HG03442 (cell line): Measurements from ENCODE around the gene BEX3.
"Not testable (repeated sequence)": the region's sequence is repeated elsewhere in the genome, so short reads cannot be mapped to it uniquely, and the experiment has no call there.

ENCODE experiments used
- ATAC-seq: cut with Tn5 transposase; IDR thresholded peaks from one replicate; pipeline ENCODE4 v1.9.1; 2021; ENCODE audit warnings: mild to moderate bottlenecking, moderate library complexity; ENCODE audit not compliant: unreplicated experiment

Gene BEX3

GRCh38 chrX:103376118-103376978 lies at the start of gene BEX3:
Gene BEX3 (plus strand): TSS chrX:103376538. CDS start chrX:103377522, 984 bp downstream.
- ATAC-seq = no peak

GRCh38 chrX:103329991-103330390 lies 46.3 kb upstream of the BEX3 start, which contains the start of gene TCEAL7:
Gene TCEAL7 (plus strand): TSS chrX:103330239. CDS start chrX:103331404, 1,165 bp downstream.
- no peak for ATAC-seq

DNA sequence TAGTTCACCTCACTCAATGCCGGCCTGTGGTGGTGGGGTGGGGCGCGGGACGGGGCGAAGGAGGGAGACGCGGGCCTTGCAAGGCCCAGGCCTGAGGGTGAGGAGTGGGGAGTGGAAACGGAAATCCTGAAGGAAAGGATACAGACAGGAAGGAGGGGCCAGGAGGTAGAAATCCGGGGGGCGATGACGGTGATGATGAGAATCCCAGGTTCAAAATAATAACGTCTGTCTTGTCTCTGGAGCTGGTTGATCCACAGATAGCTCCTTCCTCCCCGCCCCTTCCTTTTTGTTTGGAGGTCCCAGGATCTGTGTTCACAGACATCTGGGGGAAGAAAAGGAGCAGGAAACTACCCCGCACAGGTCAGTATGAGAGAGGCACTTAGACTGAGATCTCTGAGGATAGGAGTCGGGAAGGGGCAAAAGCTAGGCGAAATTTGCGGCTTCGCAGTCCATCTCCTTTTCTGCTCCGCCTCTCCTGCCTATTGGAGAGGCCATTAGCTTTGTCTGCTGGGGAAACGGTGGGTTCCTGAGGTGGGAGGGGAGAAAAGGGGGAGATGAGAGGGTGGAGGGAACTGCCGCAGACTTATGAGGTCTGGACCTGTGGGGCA lies 45.6 kb upstream of the BEX3 start:
- ATAC-seq = no peak

DNA sequence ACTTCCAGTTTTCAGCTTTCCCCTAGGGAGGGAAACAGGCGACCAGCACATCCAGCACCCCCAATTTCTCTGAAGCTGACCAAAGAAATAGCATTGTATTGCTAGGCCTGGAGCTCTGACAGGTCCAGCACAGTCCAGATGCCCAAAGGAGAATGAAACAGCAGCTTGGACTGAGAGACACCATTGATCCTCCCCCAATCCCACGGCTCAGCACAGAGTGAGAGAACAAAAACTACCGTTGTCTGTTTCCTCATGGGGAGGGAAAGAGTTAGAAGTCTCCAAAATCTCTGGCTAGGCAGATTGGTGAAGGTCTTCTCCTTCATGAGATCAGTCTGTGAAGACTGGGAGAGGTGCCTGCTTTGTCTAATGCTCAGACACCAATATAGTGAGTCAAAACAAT lies 37.7 kb upstream of the BEX3 start:
- no peak for ATAC-seq

- ATAC-seq = no peak
Measured at GRCh38 chrX:103343105-103343504, 33.2 kb upstream of the BEX3 start.

DNA sequence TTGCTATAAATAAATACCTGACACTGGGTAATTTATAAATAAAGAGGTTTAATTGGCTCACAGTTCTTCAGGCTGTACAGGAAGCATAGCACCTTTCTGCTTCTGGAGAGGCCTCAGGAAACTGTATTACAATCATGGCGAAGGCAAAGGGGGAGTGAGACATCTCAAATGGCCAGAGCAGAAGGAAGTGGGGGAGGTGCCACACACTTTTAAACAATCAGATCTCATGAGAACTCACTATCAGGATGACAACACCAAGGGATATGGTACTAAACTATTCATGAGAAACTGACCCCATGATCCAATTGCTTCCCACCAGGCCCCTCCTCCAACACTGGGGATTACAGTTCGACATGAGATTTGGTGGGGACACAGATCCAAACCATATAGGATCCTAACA lies 31.7 kb upstream of the BEX3 start:
- no peak for ATAC-seq

DNA sequence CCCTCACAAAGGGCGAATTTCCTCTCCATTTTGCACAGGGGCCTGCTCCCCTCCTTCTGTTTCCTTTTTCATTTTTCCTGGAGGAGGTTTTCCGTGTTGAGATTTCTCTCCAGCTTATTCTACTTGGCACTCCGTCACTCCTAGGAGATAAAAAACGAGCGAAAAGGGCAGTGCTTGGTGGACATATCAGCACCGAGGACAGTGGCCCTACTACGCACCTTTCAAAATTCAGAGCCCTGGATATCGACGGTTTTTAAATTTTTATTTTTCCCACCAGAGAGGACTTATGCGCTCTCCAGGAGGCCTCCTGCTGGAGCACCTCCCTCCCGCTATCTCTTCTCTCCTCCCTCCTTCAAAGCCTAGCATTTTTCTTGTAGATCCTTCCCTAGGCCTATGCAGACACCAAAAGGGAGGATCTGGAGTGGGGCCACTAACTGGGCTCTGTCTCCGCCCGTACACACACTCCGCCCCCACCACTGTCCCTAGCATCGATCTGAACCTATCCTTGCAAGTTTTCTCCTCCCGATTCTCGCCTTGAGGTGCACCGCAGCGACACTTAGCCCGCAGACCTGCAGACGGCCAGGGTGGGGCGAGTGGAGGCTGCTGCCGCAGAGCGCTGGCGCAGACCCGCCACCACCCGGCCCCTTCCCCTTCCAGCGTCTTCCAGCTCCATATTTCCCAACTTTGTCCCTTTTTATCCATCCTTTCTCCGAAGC lies 28.5 kb upstream of the BEX3 start:
- ATAC-seq = no peak

DNA sequence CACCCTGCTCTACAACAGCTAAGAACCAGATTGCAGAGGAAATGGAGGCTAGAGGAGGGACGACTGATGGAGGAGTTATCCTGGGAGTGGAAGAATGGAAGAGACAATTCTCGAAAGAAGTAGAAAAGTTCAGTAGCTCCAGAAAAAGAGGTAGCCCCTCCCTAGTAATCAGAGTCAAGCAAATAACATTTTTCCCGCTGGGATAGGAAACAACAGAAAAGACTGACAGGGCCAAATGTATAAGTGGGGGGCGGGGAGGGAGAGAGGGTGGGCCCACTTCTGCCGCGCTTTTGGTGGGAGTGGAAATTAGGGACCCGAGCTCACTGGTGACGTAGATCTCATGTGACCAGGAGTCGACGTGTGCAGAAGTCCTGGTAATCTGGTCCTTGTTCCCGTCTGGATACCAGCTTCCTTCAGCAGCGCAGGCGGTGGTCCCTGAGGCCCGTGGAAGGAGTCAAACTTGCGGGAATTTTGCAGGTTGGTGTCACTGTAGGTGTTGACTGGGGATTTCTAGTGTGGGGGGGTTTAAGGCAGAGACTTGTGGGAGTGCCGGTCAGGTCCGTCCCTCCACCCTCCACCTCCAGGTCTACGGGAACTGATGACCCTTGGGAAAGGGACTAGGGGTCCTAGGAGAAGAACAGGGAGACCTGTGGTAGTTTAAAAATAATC lies 20.1 kb upstream of the BEX3 start, which contains the start of gene TCEAL9:
TSS of gene TCEAL9 (plus strand) at position 377 of the 669 bp plus-strand sequence. CDS start 1,179 bp downstream, outside the sequence.
- ATAC-seq = no peak

DNA sequence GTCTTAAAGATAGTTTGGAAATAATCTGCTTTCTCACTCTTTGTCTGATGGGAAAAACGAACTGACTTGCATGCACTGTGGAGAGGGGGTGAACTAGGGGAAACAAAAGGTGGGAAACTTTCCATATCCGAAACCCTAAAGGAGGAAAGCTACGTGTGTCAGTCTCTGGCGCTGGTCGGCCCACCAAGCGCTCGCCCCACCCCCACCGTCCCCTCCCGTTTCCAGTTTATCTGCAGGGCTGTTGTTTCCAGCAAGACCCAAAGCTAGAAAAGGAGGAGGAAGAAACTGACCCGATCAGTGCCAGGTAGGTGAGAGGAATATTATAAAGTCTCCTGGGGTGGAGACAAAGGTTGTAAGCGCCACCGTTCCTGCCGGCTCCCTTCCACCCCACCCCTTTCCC lies 19.5 kb upstream of the BEX3 start:
- ATAC-seq = no peak

DNA sequence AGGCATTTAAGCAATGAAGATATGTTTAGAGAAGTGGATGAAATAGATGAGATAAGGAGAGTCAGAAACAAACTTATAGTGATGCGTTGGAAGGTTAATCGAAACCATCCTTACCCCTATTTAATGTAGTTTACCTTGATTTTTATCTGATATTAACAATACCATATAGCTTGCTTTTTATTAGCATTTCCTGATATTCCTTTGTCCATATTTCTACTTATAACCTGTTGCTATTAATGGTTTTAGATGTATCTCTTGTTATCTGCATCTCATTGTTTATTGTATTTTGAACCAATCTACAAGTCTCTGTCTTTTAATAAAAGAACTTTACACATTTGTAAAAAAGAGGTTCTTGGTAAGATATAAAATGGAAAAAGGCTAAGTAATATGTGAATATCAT lies 18.5 kb upstream of the BEX3 start:
- ATAC-seq = no peak

- ATAC-seq = not testable (repeated sequence)
Measured at GRCh38 chrX:103359605-103360004, 16.7 kb upstream of the BEX3 start.

GRCh38 chrX:103360092-103360491 lies 16.2 kb upstream of the BEX3 start:
- ATAC-seq = no peak

- ATAC-seq = no peak
Measured at GRCh38 chrX:103360916-103361315, 15.4 kb upstream of the BEX3 start.

GRCh38 chrX:103361798-103362197 lies 14.5 kb upstream of the BEX3 start:
- no peak for ATAC-seq

GRCh38 chrX:103362474-103362873 lies 13.9 kb upstream of the BEX3 start:
- ATAC-seq = no peak

DNA sequence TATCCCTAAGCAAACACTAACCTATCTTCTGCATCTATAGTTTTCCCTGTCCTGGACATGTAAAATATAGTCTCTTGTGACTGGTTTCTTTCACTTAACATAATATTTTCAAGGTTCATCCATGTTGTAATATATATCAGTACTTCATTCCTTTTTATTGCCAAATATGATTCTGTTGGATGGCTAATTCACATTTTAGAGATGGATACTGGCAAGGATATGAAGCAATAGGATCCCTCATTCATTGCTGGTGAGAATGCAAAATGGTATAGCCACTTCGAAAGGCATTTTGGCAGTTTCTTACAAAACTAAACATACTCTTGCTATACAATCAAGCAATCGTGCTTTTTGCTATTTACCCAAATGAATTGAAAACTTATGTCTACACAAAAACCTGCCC lies 13.3 kb upstream of the BEX3 start:
- ATAC-seq = no peak

DNA sequence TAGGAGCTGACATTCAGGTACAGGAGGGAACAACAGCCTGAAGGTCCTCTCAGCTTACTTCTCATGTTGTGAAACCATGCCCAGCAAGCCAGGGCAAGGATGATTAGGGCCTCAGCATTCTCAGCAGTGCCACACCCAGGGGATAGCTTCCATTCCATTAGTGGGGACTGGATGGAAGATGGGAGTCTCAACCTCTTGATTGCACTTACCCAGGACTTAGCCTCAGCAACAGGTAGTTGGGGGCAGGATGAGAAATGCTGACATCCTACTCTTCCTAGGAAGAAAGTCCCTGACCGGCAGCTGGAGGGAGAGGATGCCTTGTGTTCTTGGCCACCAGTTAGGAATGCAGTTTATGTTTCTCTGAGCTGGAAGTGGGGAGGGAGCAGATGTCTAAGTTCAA lies 8.8 kb upstream of the BEX3 start:
- ATAC-seq = no peak

GRCh38 chrX:103369479-103369878 lies 6.9 kb upstream of the BEX3 start:
- ATAC-seq = no peak

- no peak for ATAC-seq
Measured at GRCh38 chrX:103372886-103373285, 3.5 kb upstream of the BEX3 start.

DNA sequence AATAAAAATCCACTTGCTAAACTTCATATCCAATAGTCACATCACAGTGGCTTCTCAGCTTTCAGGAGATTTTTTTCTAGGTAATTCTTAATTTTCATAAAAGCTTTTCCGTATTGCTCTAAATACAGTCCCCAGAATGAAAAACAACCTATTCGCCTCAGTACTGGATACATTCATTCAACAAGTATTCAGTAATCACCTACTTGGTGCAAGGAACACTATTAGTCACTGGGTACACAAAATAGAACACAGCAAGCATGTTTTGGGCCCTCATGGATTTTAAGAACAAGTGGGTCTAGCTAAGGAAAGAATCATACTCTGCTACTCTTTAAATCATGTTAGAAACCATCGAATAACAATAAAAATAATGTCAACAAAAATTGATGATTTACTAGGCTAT lies 2.8 kb upstream of the BEX3 start:
- ATAC-seq = no peak

- ATAC-seq = no peak
Measured at GRCh38 chrX:103376979-103377324, 614 bp downstream of the BEX3 start.
